Measurements from ENCODE around the gene HLA-DPA1. TPM values are rescaled to one million over a fixed set of nuclear protein-coding genes. Genes with fewer than 3 reads are reported as not detected.

Gene HLA-DPA1
- total RNA-seq, 1 experiment from 2014 or later, result not detected

DNA sequence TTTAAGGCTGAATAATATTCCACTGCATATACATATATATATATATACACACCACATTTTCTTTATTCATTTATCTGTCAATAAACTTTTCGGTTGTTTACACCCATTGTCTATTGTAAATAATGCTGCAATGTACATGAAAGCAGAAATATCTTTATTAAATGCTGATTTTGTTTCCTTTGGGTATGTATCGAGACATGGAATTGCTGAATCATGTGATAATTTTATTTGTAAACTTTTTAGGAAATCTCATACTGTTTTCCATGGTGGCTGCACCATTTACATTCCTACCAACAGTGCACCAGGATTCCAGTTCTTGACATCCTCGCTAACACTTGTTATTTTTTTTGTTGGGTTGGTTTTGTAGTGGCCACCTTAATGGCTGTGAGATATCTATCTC, 49.9 kb downstream of the HLA-DPA1 start:
- no peak overlapping the region for H3K4me3 ChIP-seq
- H3K4me2 ChIP-seq, result no peak overlapping the region
- no peaks in the 10 kb centered on the region for H3K9me2 ChIP-seq (ENCODE audit: insufficient read depth)
- H4K20me1 ChIP-seq (ENCODE audit: insufficient read depth), result no peaks in the 10 kb centered on the region
- ChIA-PET CTCF (no interaction called here), POLR2A (ENCODE audit: unreplicated experiment) (no interaction called here)
- no peak overlapping the region for H3K27ac ChIP-seq
- peaks cover 58% of the 10 kb centered on the region for H3K27me3 ChIP-seq (ENCODE audit: insufficient read depth, low read depth)
- H3K79me2 ChIP-seq (ENCODE audit: low read depth), result no peaks in the 10 kb centered on the region
- no peaks in the 10 kb centered on the region for H3K36me3 ChIP-seq (ENCODE audit: low read depth)
- intact Hi-C loops (cut with micrococcal nuclease; ENCODE audit: unreplicated experiment), result no loop called here
- H3K4me1 ChIP-seq (replicated peaks; ENCODE audit: insufficient read depth), result no peaks in the 10 kb centered on the region
- H3K9me3 ChIP-seq (ENCODE audit: insufficient read depth, low read depth), result no peaks in the 10 kb centered on the region
- H3F3A ChIP-seq (ENCODE audit: insufficient read depth, low read depth), result no peaks in the 10 kb centered on the region
- DNase-seq, result no peak
- H2AFZ ChIP-seq, result no peak overlapping the region
- TF ChIP-seq CTCF (conservative IDR thresholded peaks at IDR 0.05) (no peak), EZH2 (IDR thresholded peaks at IDR 0.05; ENCODE audit: low read depth) (no peak)
- BruUV-seq (replicated peaks), result no TSS peak

DNA sequence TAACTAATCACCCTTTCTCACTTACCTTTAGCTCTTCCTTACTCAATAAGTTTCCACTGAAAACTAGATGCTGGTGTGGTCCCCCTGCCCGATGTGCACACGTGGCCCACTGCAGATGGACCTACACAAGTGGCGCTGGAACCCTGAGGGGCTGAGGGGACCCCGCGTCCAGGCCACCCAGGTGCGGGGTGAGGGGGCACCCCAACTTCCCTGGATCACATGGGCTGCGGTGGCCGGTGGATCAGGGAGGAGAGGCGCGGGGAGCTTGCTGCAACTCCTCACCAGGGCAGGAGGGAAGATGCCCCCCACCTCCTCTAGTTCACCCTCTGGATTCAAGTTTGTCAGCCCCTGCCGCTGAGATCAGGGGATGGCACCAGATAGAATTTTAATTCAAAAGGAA, 51.5 kb downstream of the HLA-DPA1 start:
- no peaks in the 10 kb centered on the region for H4K20me1 ChIP-seq (ENCODE audit: insufficient read depth)
- H3K9me3 ChIP-seq (ENCODE audit: insufficient read depth, low read depth), result no peaks in the 10 kb centered on the region
- no peak for DNase-seq
- H3K4me3 ChIP-seq, result no peak overlapping the region
- H3K27ac ChIP-seq, result no peak overlapping the region
- BruUV-seq (replicated peaks), result no TSS peak
- no peak overlapping the region for H2AFZ ChIP-seq
- ChIA-PET POLR2A (ENCODE audit: unreplicated experiment) (no interaction called here), CTCF (no interaction called here)
- no peak overlapping the region for H3K4me2 ChIP-seq
- H3K9me2 ChIP-seq (ENCODE audit: insufficient read depth), result no peaks in the 10 kb centered on the region
- no peaks in the 10 kb centered on the region for H3K36me3 ChIP-seq (ENCODE audit: low read depth)
- no peaks in the 10 kb centered on the region for H3K4me1 ChIP-seq (replicated peaks; ENCODE audit: insufficient read depth)
- no peaks in the 10 kb centered on the region for H3F3A ChIP-seq (ENCODE audit: insufficient read depth, low read depth)
- TF ChIP-seq CTCF (conservative IDR thresholded peaks at IDR 0.05) (no peak), EZH2 (IDR thresholded peaks at IDR 0.05; ENCODE audit: low read depth) (no peak)
- H3K79me2 ChIP-seq (ENCODE audit: low read depth), result no peaks in the 10 kb centered on the region
- intact Hi-C loops (cut with micrococcal nuclease; ENCODE audit: unreplicated experiment), result no loop called here
- peaks cover 62% of the 10 kb centered on the region for H3K27me3 ChIP-seq (ENCODE audit: insufficient read depth, low read depth)

- no peak overlapping the region for H3K27ac ChIP-seq
- BruUV-seq (replicated peaks), result no TSS peak
- no peak overlapping the region for H3K4me2 ChIP-seq
- H4K20me1 ChIP-seq (ENCODE audit: insufficient read depth), result no peaks in the 10 kb centered on the region
- H3K27me3 ChIP-seq (ENCODE audit: insufficient read depth, low read depth), result peaks cover 83% of the 10 kb centered on the region
- no peaks in the 10 kb centered on the region for H3F3A ChIP-seq (ENCODE audit: insufficient read depth, low read depth)
- ChIA-PET POLR2A (ENCODE audit: unreplicated experiment) (no interaction called here), CTCF (no interaction called here)
- no peak for DNase-seq
- no peak overlapping the region for H3K4me3 ChIP-seq
- intact Hi-C loops (cut with micrococcal nuclease; ENCODE audit: unreplicated experiment), result loop anchor here (10.0 kb wide), 1 partner anchor 125 kb away; no protein-coding TSS in a partner anchor
- no peaks in the 10 kb centered on the region for H3K4me1 ChIP-seq (replicated peaks; ENCODE audit: insufficient read depth)
- no peaks in the 10 kb centered on the region for H3K9me3 ChIP-seq (ENCODE audit: insufficient read depth, low read depth)
- no peaks in the 10 kb centered on the region for H3K79me2 ChIP-seq (ENCODE audit: low read depth)
- H2AFZ ChIP-seq, result no peak overlapping the region
- no peaks in the 10 kb centered on the region for H3K9me2 ChIP-seq (ENCODE audit: insufficient read depth)
- no peaks in the 10 kb centered on the region for H3K36me3 ChIP-seq (ENCODE audit: low read depth)
- TF ChIP-seq EZH2 (IDR thresholded peaks at IDR 0.05; ENCODE audit: low read depth) (no peak), CTCF (conservative IDR thresholded peaks at IDR 0.05) (no peak)
Measured at GRCh38 chr6:33019372-33019771, 54.1 kb downstream of the HLA-DPA1 start.

Data from PC-9 (cell line).